DND-41 (cell line): ENCODE data around the gene HDAC4.

Experiments used
- ATAC-seq: fragments of 200-7000 bp; cut with Tn5 transposase; 3 replicates; pipeline ENCODE4 v1.9.1; 2021; ENCODE audit warnings: low read depth; ENCODE audit not compliant: insufficient read depth
- DNase-seq: peaks from one replicate; pipeline ENCODE4 v3.0.0-alpha.2; 2020
- H2AFZ ChIP-seq: 2 replicates; pipeline ENCODE4 v1.6.0; 2012; ENCODE audit warnings: low read depth, low read length
- H3K27ac ChIP-seq: 2 replicates; pipeline ENCODE4 v1.5.1; 2012; ENCODE audit warnings: low read length, inconsistent platforms
- H3K27me3 ChIP-seq: fragments of 200-600 bp; sonication (generic); 2 replicates; pipeline ENCODE4 v1.6.0; 2012; ENCODE audit warnings: low read length, mild to moderate bottlenecking, inconsistent platforms; ENCODE audit not compliant: insufficient read depth, poor library complexity
- H3K36me3 ChIP-seq: 2 replicates; pipeline ENCODE4 v1.5.1; 2012; ENCODE audit warnings: low read length, inconsistent platforms; ENCODE audit not compliant: insufficient read depth
- H3K4me1 ChIP-seq: 2 replicates; pipeline ENCODE4 v1.5.1; 2012; ENCODE audit warnings: mild to moderate bottlenecking, low read length; ENCODE audit not compliant: insufficient read depth
- H3K4me2 ChIP-seq: 2 replicates; pipeline ENCODE4 v1.6.0; 2012; ENCODE audit warnings: mild to moderate bottlenecking, moderate library complexity, low read length, inconsistent platforms; ENCODE audit not compliant: insufficient read depth
- H3K4me3 ChIP-seq, 2 experiments: fragments of 200-600 bp in 1 of 2; shearing (Covaris generic) in 1 of 2; 2 replicates each; pipeline ENCODE4 v1.5.1; 2012 to 2016; ENCODE audit warnings: inconsistent platforms in 2 of 2, low read length in 2 of 2, mild to moderate bottlenecking in 2 of 2, low read depth in 1 of 2, moderate library complexity in 1 of 2
- H3K79me2 ChIP-seq: 2 replicates; pipeline ENCODE4 v1.6.0; 2012; ENCODE audit warnings: low read length, inconsistent platforms; ENCODE audit not compliant: insufficient read depth
- H3K9ac ChIP-seq: 2 replicates; pipeline ENCODE4 v1.6.0; 2012; ENCODE audit warnings: low read depth, mild to moderate bottlenecking, inconsistent platforms, low read length, moderate library complexity
- H3K9me3 ChIP-seq: 2 replicates; pipeline ENCODE4 v1.5.1; 2012; ENCODE audit warnings: low read length, moderate library complexity, mild to moderate bottlenecking, inconsistent platforms; ENCODE audit not compliant: insufficient read depth, severe bottlenecking
- H4K20me1 ChIP-seq: 2 replicates; pipeline ENCODE4 v1.6.0; 2012; ENCODE audit warnings: low read length; ENCODE audit not compliant: insufficient read depth
- EZH2 ChIP-seq: IDR thresholded peaks from 3 replicates; pipeline ENCODE4 v1.6.1; 2012; ENCODE audit warnings: borderline replicate concordance, low read depth, mild to moderate bottlenecking, moderate library complexity, low read length, inconsistent platforms; ENCODE audit not compliant: severe bottlenecking
- TF ChIP-seq, protein P1 (sequence below): IDR thresholded peaks from 2 replicates; pipeline ENCODE4 v1.5.1; 2012; ENCODE audit warnings: borderline replicate concordance, low read length, moderate library complexity, mild to moderate bottlenecking; ENCODE audit not compliant: poor library complexity, severe bottlenecking; ENCODE audit errors: extremely low read depth

The HDAC4 gene

DNA sequence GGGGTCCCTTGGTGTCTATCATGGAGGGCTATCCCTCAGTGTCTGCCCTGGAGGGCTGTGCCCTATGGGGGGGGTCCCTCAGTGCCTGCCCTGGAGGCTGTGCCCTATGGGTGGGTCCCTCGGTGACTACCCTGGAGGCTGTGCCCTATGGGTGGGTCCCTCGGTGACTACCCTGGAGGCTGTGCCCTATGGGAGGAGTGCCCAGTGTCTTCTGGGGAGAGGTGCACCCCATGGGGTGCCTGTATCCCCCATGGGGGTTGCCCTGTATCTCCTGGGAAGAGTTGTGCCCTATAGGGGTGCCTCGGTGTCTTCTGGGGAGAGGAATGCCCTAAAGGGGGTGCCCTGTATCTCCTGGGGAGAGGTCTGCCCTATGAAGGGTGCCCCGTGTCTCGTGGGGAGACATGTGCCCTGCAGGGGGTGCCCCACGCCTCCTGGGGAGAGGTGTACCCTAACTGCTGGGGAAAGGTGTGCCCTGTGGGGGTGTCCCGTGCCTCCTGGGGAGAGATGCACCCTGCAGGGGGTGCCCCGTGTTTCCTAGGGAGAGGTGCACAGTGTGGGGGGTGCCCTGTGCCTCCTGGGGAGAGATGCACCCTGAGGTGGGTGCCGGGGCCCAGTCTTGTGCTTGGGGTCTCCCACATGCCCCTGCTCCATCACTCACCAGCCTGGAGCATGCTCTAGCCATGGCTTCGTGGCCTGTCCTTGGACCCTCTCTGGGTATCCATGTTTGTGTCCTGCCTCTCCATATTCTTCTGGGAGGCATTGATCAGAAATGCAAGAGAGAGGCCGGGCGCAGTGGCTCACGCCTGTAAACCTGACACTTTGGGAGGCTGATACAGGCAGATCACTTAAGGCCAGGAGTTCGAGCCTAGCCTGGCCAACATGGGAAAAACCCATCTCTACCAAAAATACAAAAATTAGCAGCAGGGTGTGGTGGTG lies 215.6 kb downstream of the HDAC4 start:
- H3K4me3 ChIP-seq = no peak overlapping the region
- TF ChIP-seq, protein P1, sequence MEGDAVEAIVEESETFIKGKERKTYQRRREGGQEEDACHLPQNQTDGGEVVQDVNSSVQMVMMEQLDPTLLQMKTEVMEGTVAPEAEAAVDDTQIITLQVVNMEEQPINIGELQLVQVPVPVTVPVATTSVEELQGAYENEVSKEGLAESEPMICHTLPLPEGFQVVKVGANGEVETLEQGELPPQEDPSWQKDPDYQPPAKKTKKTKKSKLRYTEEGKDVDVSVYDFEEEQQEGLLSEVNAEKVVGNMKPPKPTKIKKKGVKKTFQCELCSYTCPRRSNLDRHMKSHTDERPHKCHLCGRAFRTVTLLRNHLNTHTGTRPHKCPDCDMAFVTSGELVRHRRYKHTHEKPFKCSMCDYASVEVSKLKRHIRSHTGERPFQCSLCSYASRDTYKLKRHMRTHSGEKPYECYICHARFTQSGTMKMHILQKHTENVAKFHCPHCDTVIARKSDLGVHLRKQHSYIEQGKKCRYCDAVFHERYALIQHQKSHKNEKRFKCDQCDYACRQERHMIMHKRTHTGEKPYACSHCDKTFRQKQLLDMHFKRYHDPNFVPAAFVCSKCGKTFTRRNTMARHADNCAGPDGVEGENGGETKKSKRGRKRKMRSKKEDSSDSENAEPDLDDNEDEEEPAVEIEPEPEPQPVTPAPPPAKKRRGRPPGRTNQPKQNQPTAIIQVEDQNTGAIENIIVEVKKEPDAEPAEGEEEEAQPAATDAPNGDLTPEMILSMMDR = no peak
- no peak for TF ChIP-seq EZH2
- no peaks in the 10 kb centered on the region for H3K4me1 ChIP-seq
- H3K27ac ChIP-seq = no peak overlapping the region
- H3K4me2 ChIP-seq = no peak overlapping the region
- H3K79me2 ChIP-seq = peaks cover 99% of the 10 kb centered on the region
- H4K20me1 ChIP-seq = peaks cover 87% of the 10 kb centered on the region
- H3K9ac ChIP-seq = no peak overlapping the region
- no peak overlapping the region for H2AFZ ChIP-seq
- peaks cover 100% of the 10 kb centered on the region for H3K36me3 ChIP-seq
- DNase-seq (no peak), ATAC-seq (peak; percentile 27; the same call in 2 of the 3 replicates)
- no peaks in the 10 kb centered on the region for H3K27me3 ChIP-seq
- H3K9me3 ChIP-seq = no peaks in the 10 kb centered on the region

DNA sequence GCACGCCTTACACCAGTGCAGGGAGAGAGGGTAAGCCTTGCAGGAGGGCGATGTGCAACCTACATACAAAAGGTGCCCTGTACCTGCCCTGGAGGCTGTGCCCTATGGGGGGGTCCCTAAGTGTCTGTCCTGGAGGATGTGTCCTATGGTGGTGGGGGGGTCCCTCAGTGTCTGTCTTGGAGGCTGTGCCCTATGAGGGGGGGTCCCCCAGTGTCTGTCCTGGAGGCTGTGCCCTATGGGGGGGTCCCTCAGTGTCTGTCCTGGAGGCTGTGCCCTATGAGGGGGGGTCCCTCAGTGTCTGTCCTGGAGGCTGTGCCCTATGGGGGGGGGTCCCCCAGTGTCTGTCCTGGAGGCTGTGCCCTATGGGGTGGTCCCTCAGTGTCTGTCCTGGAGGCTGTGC lies 216.6 kb downstream of the HDAC4 start:
- H3K27ac ChIP-seq = no peak overlapping the region
- peaks cover 89% of the 10 kb centered on the region for H4K20me1 ChIP-seq
- no peaks in the 10 kb centered on the region for H3K9me3 ChIP-seq
- peaks cover 99% of the 10 kb centered on the region for H3K79me2 ChIP-seq
- H3K4me2 ChIP-seq = no peak overlapping the region
- ATAC-seq (no peak), DNase-seq (no peak)
- peaks cover 100% of the 10 kb centered on the region for H3K36me3 ChIP-seq
- H3K9ac ChIP-seq = no peak overlapping the region
- H2AFZ ChIP-seq = no peak overlapping the region
- TF ChIP-seq, protein P1 = no peak
- TF ChIP-seq EZH2 = no peak
- no peak overlapping the region for H3K4me3 ChIP-seq
- H3K4me1 ChIP-seq = no peaks in the 10 kb centered on the region
- no peaks in the 10 kb centered on the region for H3K27me3 ChIP-seq

DNA sequence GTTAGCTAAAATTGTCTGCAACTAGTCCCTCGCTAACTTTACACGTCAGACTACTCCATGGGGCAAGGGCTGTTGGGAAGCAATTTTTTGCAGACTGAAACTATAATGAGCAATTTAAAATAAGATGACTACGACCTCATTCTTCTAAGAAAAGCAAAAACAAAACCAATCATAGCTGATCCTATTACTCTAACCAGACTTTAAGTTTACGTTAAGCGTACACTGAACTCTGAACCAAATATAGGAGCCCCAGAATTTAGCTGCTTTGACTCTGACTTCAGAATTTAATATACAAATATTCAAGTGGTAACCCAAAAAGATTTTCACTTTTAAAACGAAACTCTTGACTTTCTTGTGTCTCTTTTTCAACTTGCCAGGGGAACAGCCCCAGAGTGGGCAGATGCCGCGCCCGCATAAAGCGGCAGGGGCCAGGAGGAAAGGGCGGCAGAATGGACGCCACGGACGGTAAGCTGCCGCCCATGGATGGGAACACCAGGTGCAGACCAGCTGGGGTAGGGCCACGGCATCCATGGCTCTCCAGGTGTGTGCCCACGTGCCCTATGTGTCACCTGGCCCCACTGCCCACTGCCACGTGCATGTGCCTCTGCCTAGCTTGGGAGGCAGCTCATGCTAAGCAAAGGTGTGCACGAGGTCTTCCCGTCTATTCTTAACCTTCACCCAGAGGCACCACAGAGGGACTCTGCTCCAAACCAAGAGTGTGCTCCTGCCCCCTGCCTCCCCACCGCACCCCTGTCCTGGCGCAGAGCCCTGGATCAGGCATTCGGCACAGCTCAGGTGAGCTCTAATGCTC lies 217.6 kb downstream of the HDAC4 start:
- peaks cover 99% of the 10 kb centered on the region for H3K79me2 ChIP-seq
- no peaks in the 10 kb centered on the region for H3K4me1 ChIP-seq
- DNase-seq (no peak), ATAC-seq (no peak)
- H3K4me3 ChIP-seq = no peak overlapping the region
- H3K27me3 ChIP-seq = no peaks in the 10 kb centered on the region
- peaks cover 100% of the 10 kb centered on the region for H3K36me3 ChIP-seq
- H4K20me1 ChIP-seq = peaks cover 88% of the 10 kb centered on the region
- no peak overlapping the region for H2AFZ ChIP-seq
- TF ChIP-seq EZH2 = no peak
- TF ChIP-seq, protein P1 = no peak
- H3K9ac ChIP-seq = no peak overlapping the region
- no peak overlapping the region for H3K27ac ChIP-seq
- H3K4me2 ChIP-seq = no peak overlapping the region
- no peaks in the 10 kb centered on the region for H3K9me3 ChIP-seq
